ACC112 (cell line): Measurements from ENCODE around the gene TMEM87B.

Source experiments
- H2AFZ ChIP-seq: fragments of 200-600 bp; sonication (generic); one replicate; pipeline ENCODE4 v1.6.0; 2017; ENCODE audit warnings: antibody characterized with exemption, low read length; ENCODE audit not compliant: unreplicated experiment
- H3K27ac ChIP-seq: fragments of 200-600 bp; sonication (generic); 2 replicates; pipeline ENCODE4 v1.5.1; 2014; ENCODE audit warnings: low read depth, mild to moderate bottlenecking, antibody characterized with exemption, low read length, moderate library complexity
- H3K27me3 ChIP-seq: fragments of 200-600 bp; sonication (generic); 2 replicates; pipeline ENCODE4 v1.6.1; 2014; ENCODE audit warnings: mild to moderate bottlenecking, antibody characterized with exemption, low read length, moderate library complexity, mixed read lengths; ENCODE audit not compliant: insufficient read depth
- H3K36me3 ChIP-seq: fragments of 200-600 bp; sonication (generic); 2 replicates; pipeline ENCODE4 v1.6.1; 2016; ENCODE audit warnings: mild to moderate bottlenecking, antibody characterized with exemption, low read length, moderate library complexity, mixed read lengths; ENCODE audit not compliant: insufficient read depth
- H3K4me1 ChIP-seq: fragments of 200-600 bp; sonication (generic); one replicate; pipeline ENCODE4 v1.6.1; 2016; ENCODE audit warnings: low read length, mixed read lengths; ENCODE audit not compliant: insufficient read depth, unreplicated experiment, control insufficient read depth
- H3K4me3 ChIP-seq: fragments of 200-600 bp; sonication (generic); 2 replicates; pipeline ENCODE4 v1.5.1; 2014; ENCODE audit warnings: mild to moderate bottlenecking, low read depth, low read length
- H3K79me2 ChIP-seq: fragments of 200-600 bp; sonication (generic); one replicate; pipeline ENCODE4 v1.6.0; 2016; ENCODE audit warnings: low read length; ENCODE audit not compliant: control insufficient read depth, unreplicated experiment, insufficient read depth

The TMEM87B gene, protein sequence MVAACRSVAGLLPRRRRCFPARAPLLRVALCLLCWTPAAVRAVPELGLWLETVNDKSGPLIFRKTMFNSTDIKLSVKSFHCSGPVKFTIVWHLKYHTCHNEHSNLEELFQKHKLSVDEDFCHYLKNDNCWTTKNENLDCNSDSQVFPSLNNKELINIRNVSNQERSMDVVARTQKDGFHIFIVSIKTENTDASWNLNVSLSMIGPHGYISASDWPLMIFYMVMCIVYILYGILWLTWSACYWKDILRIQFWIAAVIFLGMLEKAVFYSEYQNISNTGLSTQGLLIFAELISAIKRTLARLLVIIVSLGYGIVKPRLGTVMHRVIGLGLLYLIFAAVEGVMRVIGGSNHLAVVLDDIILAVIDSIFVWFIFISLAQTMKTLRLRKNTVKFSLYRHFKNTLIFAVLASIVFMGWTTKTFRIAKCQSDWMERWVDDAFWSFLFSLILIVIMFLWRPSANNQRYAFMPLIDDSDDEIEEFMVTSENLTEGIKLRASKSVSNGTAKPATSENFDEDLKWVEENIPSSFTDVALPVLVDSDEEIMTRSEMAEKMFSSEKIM

DNA sequence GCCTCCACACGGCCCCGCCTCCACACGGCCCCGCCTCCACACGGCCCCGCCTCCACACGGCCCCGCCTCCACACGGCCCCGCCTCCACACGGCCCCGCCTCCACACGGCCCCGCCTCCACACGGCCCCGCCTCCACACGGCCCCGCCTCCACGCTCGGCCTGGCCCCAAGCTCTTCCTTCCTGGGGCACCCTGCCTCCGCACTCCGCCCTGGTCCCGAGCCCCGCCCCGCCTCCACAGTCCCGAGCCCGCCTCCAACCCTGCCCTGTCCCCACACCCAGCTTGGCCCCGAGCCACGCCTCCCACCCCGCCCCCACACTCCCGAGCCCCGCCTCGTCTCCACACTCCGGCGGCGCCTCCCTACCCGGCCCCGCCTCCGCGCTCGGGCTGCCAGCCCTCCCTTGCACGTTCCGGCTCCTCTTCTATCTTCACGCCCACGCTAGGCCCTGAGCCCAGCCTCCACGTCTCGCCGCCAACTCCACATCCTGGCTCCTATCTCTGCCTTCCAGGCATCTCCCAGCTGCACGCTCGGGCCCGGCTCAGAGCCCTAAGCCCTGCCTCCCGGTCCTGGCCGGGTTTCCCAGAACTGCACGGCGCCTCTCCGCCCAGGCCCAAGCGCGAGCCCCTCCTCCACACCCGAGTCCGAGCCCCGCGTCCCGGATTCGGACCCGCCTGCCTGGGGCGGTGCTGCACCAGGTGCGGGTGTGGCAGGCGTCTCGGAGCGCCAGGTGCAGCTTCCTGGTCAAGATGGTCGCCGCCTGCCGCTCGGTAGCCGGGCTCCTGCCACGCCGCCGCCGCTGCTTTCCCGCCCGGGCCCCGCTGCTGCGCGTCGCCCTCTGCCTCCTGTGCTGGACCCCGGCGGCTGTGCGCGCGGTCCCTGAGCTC lies at the start of gene TMEM87B:
Gene TMEM87B (plus strand): TSS at position 423 of the 883 bp plus-strand sequence. CDS start 323 bp downstream, at position 746.
- Histone ChIP-seq H3K79me2 (peaks cover 32% of the 10 kb centered on the region), H3K27ac (peak within 1 kb of the TSS; percentile 69), H3K27me3 (no peaks in the 10 kb centered on the region), H3K36me3 (no peaks in the 10 kb centered on the region), H2AFZ (peak within 1 kb of the TSS; percentile 92), H3K4me3 (peak within 1 kb of the TSS; percentile 88), H3K4me1 (peaks cover 18% of the 10 kb centered on the region)

DNA sequence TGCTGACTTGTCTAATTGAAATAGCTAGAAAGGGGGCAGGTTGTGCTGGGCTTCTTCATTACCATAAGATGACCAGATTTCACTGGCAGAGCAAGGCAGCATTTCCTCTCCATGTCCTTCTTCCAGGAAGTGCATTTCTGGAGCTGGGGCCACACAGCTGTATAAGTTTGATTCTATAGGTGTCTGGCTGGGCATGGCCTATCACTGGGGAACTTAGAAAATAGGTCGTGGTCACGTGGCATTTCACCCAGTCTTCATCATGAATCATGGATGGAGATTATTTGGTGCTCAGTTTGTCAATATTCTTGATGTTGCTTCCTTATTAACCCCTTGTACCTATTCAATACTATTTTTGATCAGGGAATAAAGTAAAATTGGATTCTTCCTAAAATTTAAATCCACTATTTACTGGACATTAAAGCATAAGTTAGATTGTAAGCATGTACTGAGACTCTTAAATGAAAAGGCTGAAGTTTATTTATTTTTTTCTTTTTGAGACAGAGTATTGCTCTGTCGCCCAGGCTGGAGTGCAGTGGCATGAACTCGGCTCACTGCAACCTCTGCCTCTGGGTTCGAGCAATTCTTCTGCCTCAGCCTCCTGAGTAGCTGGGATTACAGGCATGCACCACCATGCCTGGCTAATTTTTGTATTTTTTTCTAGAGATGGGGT lies 49.5 kb upstream of the TMEM87B start:
- Histone ChIP-seq H2AFZ (no peak overlapping the region), H3K36me3 (no peaks in the 10 kb centered on the region), H3K27me3 (no peaks in the 10 kb centered on the region), H3K4me3 (no peak overlapping the region), H3K27ac (0 out of 2 replicates have a peak overlapping the region, but pooled peaks have one; percentile 1), H3K4me1 (peaks cover 16% of the 10 kb centered on the region), H3K79me2 (no peaks in the 10 kb centered on the region)

DNA sequence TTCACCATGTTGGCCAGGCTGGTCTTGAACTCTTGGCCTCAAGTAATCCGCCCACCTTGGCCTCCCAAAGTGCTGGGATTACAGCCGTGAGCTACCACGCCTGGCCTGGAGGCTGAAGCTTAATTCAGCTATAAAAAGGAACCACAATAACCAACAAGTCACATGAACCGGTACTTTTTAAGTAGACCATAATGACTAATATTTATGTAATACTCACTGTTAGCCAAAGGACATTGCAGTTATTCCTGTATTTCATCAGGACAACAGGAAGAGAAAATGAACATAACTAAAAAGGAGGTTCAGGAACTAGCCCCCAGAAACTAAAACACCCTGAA lies 49.0 kb upstream of the TMEM87B start:
- H3K4me3 ChIP-seq: no peak overlapping the region
- peaks cover 15% of the 10 kb centered on the region for H3K4me1 ChIP-seq
- no peaks in the 10 kb centered on the region for H3K79me2 ChIP-seq
- H3K27me3 ChIP-seq: no peaks in the 10 kb centered on the region
- peak overlapping the region; percentile 9; the same call in 1 of the 2 replicates for H3K27ac ChIP-seq
- H2AFZ ChIP-seq: peak overlapping the region; percentile 44
- H3K36me3 ChIP-seq: no peaks in the 10 kb centered on the region

DNA sequence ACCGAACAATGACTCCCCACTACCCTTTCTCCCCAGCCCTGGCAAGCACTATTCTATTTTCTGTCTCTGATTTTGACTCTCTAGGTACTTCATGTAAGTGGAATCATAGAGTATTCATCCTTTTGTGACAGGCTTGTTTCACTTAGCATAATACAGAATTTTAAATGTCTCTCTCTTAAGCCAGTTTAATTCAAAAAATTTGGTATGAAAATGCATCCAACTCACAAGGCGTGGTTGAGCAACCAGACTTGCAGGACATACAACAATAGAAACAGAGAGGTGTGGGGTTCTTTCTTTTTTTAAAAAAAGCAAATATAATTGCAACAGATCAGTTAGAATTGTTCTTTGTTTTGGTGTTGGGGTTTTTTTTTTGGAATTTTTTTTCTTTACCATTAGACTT lies 47.6 kb upstream of the TMEM87B start:
- H3K79me2 ChIP-seq: no peaks in the 10 kb centered on the region
- H3K27me3 ChIP-seq: no peaks in the 10 kb centered on the region
- H3K36me3 ChIP-seq: no peaks in the 10 kb centered on the region
- no peak overlapping the region for H3K27ac ChIP-seq
- H3K4me1 ChIP-seq: peaks cover 11% of the 10 kb centered on the region
- no peak overlapping the region for H3K4me3 ChIP-seq
- no peak overlapping the region for H2AFZ ChIP-seq

DNA sequence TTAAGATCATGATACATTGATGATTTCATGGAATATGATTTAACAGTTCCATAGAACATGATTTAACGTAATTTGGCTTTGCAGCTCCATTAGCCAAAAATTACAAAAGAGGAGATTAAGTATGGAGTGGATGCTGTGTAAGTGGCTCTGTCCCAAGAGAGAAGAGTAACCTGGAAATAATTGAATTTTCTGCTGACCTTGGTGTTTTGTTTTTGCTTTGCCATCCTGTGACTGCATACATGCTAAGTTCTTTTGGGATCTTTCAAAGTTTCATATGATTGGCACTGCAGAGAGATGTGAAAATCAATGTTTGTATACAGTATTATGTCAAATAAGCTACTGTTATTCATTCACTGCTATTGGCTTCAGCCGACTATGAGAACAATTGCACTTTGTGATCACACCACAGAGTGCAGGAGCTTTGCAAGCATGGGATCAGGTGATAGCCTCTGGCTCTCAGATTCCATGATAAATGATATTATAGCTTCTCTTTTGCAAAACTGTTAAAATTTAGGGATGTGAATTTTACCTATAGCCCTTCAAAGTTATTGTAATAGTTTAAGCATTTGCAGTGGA lies 46.1 kb upstream of the TMEM87B start:
- H3K27me3 ChIP-seq: no peaks in the 10 kb centered on the region
- H3K4me1 ChIP-seq: peaks cover 11% of the 10 kb centered on the region
- H2AFZ ChIP-seq: no peak overlapping the region
- H3K79me2 ChIP-seq: no peaks in the 10 kb centered on the region
- H3K4me3 ChIP-seq: no peak overlapping the region
- no peaks in the 10 kb centered on the region for H3K36me3 ChIP-seq
- H3K27ac ChIP-seq: no peak overlapping the region

DNA sequence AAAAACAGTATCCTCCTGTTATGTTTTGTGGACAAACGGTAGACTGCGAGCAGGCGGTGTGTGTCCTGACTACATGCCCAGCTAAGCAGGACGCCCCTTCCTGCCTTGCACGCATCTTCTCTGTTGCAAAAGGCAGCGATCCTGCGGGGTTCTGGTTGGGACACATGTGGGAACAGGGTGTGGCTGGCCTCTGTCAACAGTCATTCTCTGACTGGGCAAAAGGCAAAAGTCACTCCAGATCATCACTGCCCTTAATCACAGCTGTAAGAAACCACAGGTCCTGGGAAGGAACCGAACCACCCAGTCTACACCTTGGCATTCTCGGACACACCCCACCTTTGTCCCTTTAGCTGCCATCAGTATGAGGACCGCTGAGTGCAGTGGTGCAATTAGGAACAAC lies 44.3 kb upstream of the TMEM87B start:
- no peaks in the 10 kb centered on the region for H3K79me2 ChIP-seq
- no peak overlapping the region for H2AFZ ChIP-seq
- H3K36me3 ChIP-seq: no peaks in the 10 kb centered on the region
- H3K27me3 ChIP-seq: no peaks in the 10 kb centered on the region
- H3K4me3 ChIP-seq: no peak overlapping the region
- H3K4me1 ChIP-seq: peaks cover 8% of the 10 kb centered on the region
- H3K27ac ChIP-seq: no peak overlapping the region

DNA sequence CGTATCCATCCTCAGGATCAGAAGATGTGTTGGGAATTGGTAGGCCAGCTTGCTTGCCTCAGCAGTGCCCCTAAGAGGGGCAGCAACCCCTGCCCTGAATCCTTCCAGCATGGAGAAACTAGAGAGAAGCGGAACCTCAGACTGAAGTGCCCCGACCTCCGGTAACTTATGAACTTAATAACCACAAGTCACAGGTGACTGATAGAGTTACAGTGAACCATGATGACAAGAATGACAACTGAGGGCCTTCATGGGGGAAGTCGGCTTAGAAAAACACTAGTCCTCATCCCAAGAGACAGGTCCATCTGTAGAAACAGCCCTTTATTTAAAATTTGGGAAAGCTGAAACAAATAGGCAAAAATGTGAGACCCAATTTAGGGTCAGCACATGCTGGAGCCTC lies 42.5 kb upstream of the TMEM87B start:
- Histone ChIP-seq H3K27me3 (peaks cover 2% of the 10 kb centered on the region; the same call in 1 of the 2 replicates), H3K36me3 (no peaks in the 10 kb centered on the region), H3K4me1 (peaks cover 5% of the 10 kb centered on the region), H3K27ac (no peak overlapping the region), H2AFZ (no peak overlapping the region), H3K79me2 (no peaks in the 10 kb centered on the region), H3K4me3 (no peak overlapping the region)

DNA sequence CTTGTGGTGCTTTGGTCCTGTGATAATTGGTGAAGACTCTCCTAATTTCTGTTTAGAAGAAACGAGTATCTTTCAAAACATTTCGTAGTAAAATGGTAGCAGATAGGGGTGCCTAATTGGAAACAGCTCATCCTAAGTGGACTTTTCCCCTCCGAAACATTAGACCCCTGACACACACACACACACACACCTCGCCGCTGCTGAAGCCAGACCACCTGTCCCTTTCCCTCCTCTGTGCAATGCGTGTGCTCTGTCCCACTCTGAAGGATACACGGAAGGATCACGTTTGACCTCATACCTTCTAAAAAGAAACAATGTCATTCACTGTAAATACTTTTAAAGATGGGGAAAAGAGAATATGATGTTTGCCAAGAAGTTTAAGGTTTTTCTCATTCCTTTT lies 36.2 kb upstream of the TMEM87B start:
- H3K4me1 ChIP-seq: peaks cover 8% of the 10 kb centered on the region
- no peaks in the 10 kb centered on the region for H3K36me3 ChIP-seq
- no peak overlapping the region for H3K4me3 ChIP-seq
- H3K79me2 ChIP-seq: no peaks in the 10 kb centered on the region
- peaks cover 24% of the 10 kb centered on the region for H3K27me3 ChIP-seq
- H3K27ac ChIP-seq: no peak overlapping the region
- H2AFZ ChIP-seq: no peak overlapping the region

DNA sequence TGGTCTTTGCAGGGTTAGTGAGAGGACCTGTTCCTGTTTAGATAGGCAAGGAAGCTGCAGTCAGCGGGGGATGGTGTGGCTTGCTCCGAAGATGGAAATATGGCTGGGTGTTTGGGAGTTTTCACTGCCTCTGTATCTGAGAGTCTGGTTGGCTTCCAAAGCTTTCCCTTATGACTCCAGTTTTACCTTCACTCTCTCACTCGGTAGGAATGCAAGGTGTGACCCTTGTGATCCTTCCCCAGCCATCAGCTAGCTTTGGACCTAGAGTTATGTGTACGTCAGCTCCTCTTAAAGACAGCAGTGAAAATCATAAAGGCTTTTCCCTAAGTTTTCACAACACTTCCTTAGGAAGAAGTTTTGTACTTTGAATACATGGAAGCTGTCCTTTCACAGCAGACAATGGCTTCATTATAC lies 35.5 kb upstream of the TMEM87B start:
- Histone ChIP-seq H3K27me3 (peaks cover 24% of the 10 kb centered on the region), H3K4me3 (no peak overlapping the region), H2AFZ (no peak overlapping the region), H3K36me3 (no peaks in the 10 kb centered on the region), H3K27ac (no peak overlapping the region), H3K4me1 (peaks cover 8% of the 10 kb centered on the region), H3K79me2 (no peaks in the 10 kb centered on the region)

DNA sequence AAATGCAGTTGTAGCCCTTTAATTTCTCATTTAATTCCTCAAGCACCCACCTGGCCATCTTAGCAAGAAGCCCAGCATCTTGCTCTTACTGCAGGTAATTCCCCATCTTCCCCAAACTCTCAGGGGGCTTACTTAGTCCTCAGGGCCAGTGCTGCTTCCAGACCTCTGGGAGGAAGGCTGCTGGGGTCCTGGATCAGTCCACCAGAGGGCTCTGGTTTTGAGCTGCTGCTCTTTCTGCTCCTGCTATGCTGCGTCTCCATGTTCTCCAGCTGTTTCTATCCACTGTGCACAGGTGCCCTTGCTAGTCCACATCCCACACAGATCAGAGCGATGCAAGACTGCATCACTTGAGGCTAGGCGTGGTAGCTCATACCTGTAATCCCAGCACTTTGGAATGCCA lies 34.5 kb upstream of the TMEM87B start:
- Histone ChIP-seq H3K27ac (no peak overlapping the region), H3K4me1 (peaks cover 8% of the 10 kb centered on the region), H3K36me3 (no peaks in the 10 kb centered on the region), H3K4me3 (no peak overlapping the region), H3K79me2 (no peaks in the 10 kb centered on the region), H3K27me3 (peaks cover 24% of the 10 kb centered on the region), H2AFZ (no peak overlapping the region)
